Neural cell (in vitro differentiated cells): ENCODE data around the gene VPS41. TPM values are rescaled to one million over a fixed set of nuclear protein-coding genes. Genes with fewer than 3 reads are reported as not detected.

Experiments used
- H2AFZ ChIP-seq: fragments of 200-600, 300-800 bp; sonication (generic), shearing (Covaris generic); 2 replicates; pipeline ENCODE4 v1.6.0; 2014; ENCODE audit warnings: low read depth, mild to moderate bottlenecking, antibody characterized with exemption, low read length, moderate library complexity
- H3F3A ChIP-seq: fragments of 200-600 bp; shearing (Covaris generic); 2 replicates; pipeline ENCODE4 v1.6.1; 2016; ENCODE audit warnings: mild to moderate bottlenecking, moderate library complexity, mixed read lengths, antibody characterized with exemption, low read length; ENCODE audit not compliant: insufficient read depth, poor library complexity, severe bottlenecking
- H3K27ac ChIP-seq: fragments of 200-600, 300-800 bp; sonication (generic), shearing (Covaris generic); 2 replicates; pipeline ENCODE4 v1.5.1; 2014; ENCODE audit warnings: mild to moderate bottlenecking, low read length, moderate library complexity
- H3K27me3 ChIP-seq: fragments of 300-800, 200-600 bp; sonication (generic), shearing (Covaris generic); 2 replicates; pipeline ENCODE4 v1.6.0; 2014; ENCODE audit warnings: mild to moderate bottlenecking, low read depth, low read length, moderate library complexity; ENCODE audit not compliant: insufficient read depth
- H3K36me3 ChIP-seq: fragments of 300-800, 200-600 bp; sonication (generic), shearing (Covaris generic); 2 replicates; pipeline ENCODE4 v1.5.1; 2014; ENCODE audit warnings: mild to moderate bottlenecking, antibody characterized with exemption, low read length, moderate library complexity; ENCODE audit not compliant: insufficient read depth
- H3K4me2 ChIP-seq: fragments of 300-800, 200-600 bp; sonication (generic), shearing (Covaris generic); 2 replicates; pipeline ENCODE4 v1.6.0; 2014; ENCODE audit warnings: mild to moderate bottlenecking, low read length
- H3K4me3 ChIP-seq: fragments of 300-800, 200-600 bp; sonication (generic), shearing (Covaris generic); 2 replicates; pipeline ENCODE4 v1.5.1; 2014; ENCODE audit warnings: mild to moderate bottlenecking, low read length, moderate library complexity
- H3K79me2 ChIP-seq: fragments of 200-600 bp; shearing (Covaris generic); replicated peaks from 2 replicates; pipeline ENCODE4 v1.6.0; 2014; ENCODE audit warnings: mild to moderate bottlenecking, low read length, moderate library complexity; ENCODE audit not compliant: insufficient read depth
- H3K9ac ChIP-seq: fragments of 300-800, 200-600 bp; sonication (generic), shearing (Covaris generic); 2 replicates; pipeline ENCODE4 v1.6.1; 2016; ENCODE audit warnings: mild to moderate bottlenecking, low read length, mixed read lengths
- H3K9me2 ChIP-seq: fragments of 200-600 bp; shearing (Covaris generic); 2 replicates; pipeline ENCODE4 v1.6.1; 2016; ENCODE audit warnings: mild to moderate bottlenecking, low read length, mixed read lengths; ENCODE audit not compliant: insufficient read depth
- H3K9me3 ChIP-seq: fragments of 200-600, 300-800 bp; sonication (generic), shearing (Covaris generic); 2 replicates; pipeline ENCODE4 v1.6.1; 2016; ENCODE audit warnings: mild to moderate bottlenecking, mixed run types, low read length, moderate library complexity, mixed read lengths
- H4K20me1 ChIP-seq: fragments of 200-600 bp; shearing (Covaris generic); 2 replicates; pipeline ENCODE4 v1.6.1; 2016; ENCODE audit warnings: mild to moderate bottlenecking, mixed run types; ENCODE audit not compliant: insufficient read depth
- POLR2AphosphoS5 ChIP-seq: IDR thresholded peaks from 2 replicates; pipeline ENCODE4 v1.6.1; 2012
- RAD21 ChIP-seq: fragments of 450-650 bp; conservative IDR thresholded peaks from 2 replicates; pipeline ENCODE4 v1.6.1; 2014; ENCODE audit warnings: antibody characterized with exemption, mild to moderate bottlenecking, moderate library complexity
- SMC3 ChIP-seq: fragments of 450-650 bp; conservative IDR thresholded peaks from 2 replicates; pipeline ENCODE4 v1.6.1; 2014; ENCODE audit warnings: antibody characterized with exemption, mild to moderate bottlenecking, moderate library complexity; ENCODE audit not compliant: poor library complexity
- polyA plus RNA-seq: library from polyadenylated mRNA; depleted of rRNA; stranded (reverse); fragments of >200 nt; gene quantifications from 2 replicates; pipeline ENCODE4 v1.2.3, GENCODE V29; 2014

VPS41 gene
- polyA plus RNA-seq, 1 donor from 2014 or later: 64.0 TPM

GRCh38 chr7:38673795-38674194 is 235.2 kb downstream of the VPS41 start:
- Histone ChIP-seq H3K4me3 (no peak overlapping the region), H3F3A (no peaks in the 10 kb centered on the region), H3K79me2 (no peaks in the 10 kb centered on the region), H3K9ac (no peak overlapping the region), H3K27ac (no peak overlapping the region), H4K20me1 (no peaks in the 10 kb centered on the region), H3K4me2 (no peak overlapping the region), H3K9me3 (no peaks in the 10 kb centered on the region), H3K36me3 (no peaks in the 10 kb centered on the region), H2AFZ (no peak overlapping the region), H3K27me3 (no peaks in the 10 kb centered on the region), H3K9me2 (no peaks in the 10 kb centered on the region)
- TF ChIP-seq RAD21: no peak
- no peak for TF ChIP-seq POLR2AphosphoS5
- TF ChIP-seq SMC3: no peak

Other genes starting within 250 kb of the VPS41 start
- 2.8 and 3.1 TPM in 2 replicates for gene POU6F2, start 68.7 kb upstream of the VPS41 start, polyA plus RNA-seq